K562 (cell line): ENCODE results near the gene LRRC71. TPM values are rescaled to one million over a fixed set of nuclear protein-coding genes. Genes with fewer than 3 reads are reported as not detected.

Source experiments
- ATF1 ChIP-seq, 2 experiments: fragments of 450-650 bp in 1 of 2; IDR thresholded peaks; 2 replicates each; pipeline ENCODE4 v1.6.1; 2016; ENCODE audit warnings: missing compliant biosample characterization in 1 of 2, missing genetic modification characterization in 1 of 2
- CBX8 ChIP-seq: fragments of 200-600 bp; sonication (generic); IDR thresholded peaks from 2 replicates; pipeline ENCODE4 v1.6.1; 2012; ENCODE audit warnings: borderline replicate concordance, mixed run types, low read depth, mild to moderate bottlenecking, moderate library complexity, mixed read lengths, low read length, control low read depth, inconsistent platforms; ENCODE audit not compliant: poor library complexity, severe bottlenecking; ENCODE audit errors: extremely low read depth
- GTF2E2 ChIP-seq: fragments of 200-800 bp; sonication (Bioruptor generic); IDR thresholded peaks from 2 replicates; pipeline ENCODE4 v1.6.1; 2016; ENCODE audit warnings: missing genetic modification characterization, missing compliant biosample characterization
- HDGF ChIP-seq: fragments of 450-650 bp; IDR thresholded peaks from 2 replicates; pipeline ENCODE4 v1.6.1; 2016
- NBN ChIP-seq: fragments of 450-650 bp; IDR thresholded peaks from 2 replicates; pipeline ENCODE4 v1.6.1; 2016; ENCODE audit warnings: low read depth, mild to moderate bottlenecking
- NFIC ChIP-seq: fragments of 450-650 bp; IDR thresholded peaks from 2 replicates; pipeline ENCODE4 v1.6.1; 2017; ENCODE audit warnings: mild to moderate bottlenecking, inconsistent platforms
- NFXL1 ChIP-seq: fragments of 450-650 bp; formaldehyde crosslinking; IDR thresholded peaks from 2 replicates; pipeline ENCODE4 v1.4.0; 2021; ENCODE audit warnings: mild to moderate bottlenecking
- PHF20 ChIP-seq: fragments of 450-650 bp; IDR thresholded peaks from 2 replicates; pipeline ENCODE4 v1.6.1; 2018; ENCODE audit not compliant: partially characterized antibody
- RAD51 ChIP-seq: fragments of 450-650 bp; IDR thresholded peaks from 2 replicates; pipeline ENCODE4 v1.7.1; 2016; ENCODE audit warnings: low read depth, mild to moderate bottlenecking, borderline replicate concordance
- STAT5A ChIP-seq: IDR thresholded peaks from 2 replicates; pipeline ENCODE4 v1.6.1; 2012; ENCODE audit warnings: low read length, inconsistent platforms, borderline replicate concordance
- ZBTB7A ChIP-seq: IDR thresholded peaks from 2 replicates; pipeline ENCODE4 v1.6.1; 2011; ENCODE audit warnings: low read depth, mild to moderate bottlenecking, low read length, moderate library complexity, borderline replicate concordance; ENCODE audit not compliant: control insufficient read depth
- ZNF263 ChIP-seq: sonication (generic); formaldehyde crosslinking; IDR thresholded peaks from 2 replicates; pipeline ENCODE4 v1.8.0; 2022; ENCODE audit warnings: mild to moderate bottlenecking, missing genetic modification reagents, borderline replicate concordance
- ZNF507 ChIP-seq: conservative IDR thresholded peaks from 2 replicates; pipeline ENCODE4 v1.6.1; 2017; ENCODE audit warnings: missing genetic modification characterization, missing compliant biosample characterization
- polyA plus RNA-seq, 8 experiments: library from polyadenylated mRNA; depleted of rRNA in 4 of 8; stranded (reverse) in 5 of 8; unstranded in 3 of 8; fragments of >200 nt; fragmentation: Nextera tagmentation in 2 of 8; fragmentation: Illumina TruSeq in 1 of 8; extraction: Ambion mirVana in 2 of 8; extraction: Trizol in 1 of 8; gene quantifications; 2 replicates each; pipeline versions ENCODE4 v1.2.1 to v1.2.3, GENCODE V29; 2011 to 2014; ENCODE audit warnings: inconsistent platforms in 1 of 8, missing spikeins in 1 of 8
- total RNA-seq, 7 experiments: library from RNA; depleted of rRNA in 6 of 7; stranded (reverse); fragments of >200 nt in 6 of 7; fragmentation: Illumina TruSeq in 2 of 7; extraction: Trizol in 2 of 7; gene quantifications; 2 replicates each; pipeline versions ENCODE4 v1.2.1 to v1.2.3, GENCODE V29; 2011 to 2021; ENCODE audit warnings: low replicate concordance in 1 of 7
- TF ChIP-seq, protein P1 (sequence below), 2 experiments: fragments of 450-650 bp; conservative IDR thresholded peaks; 2 replicates each; pipeline ENCODE4 v1.6.1; 2017; ENCODE audit warnings: mild to moderate bottlenecking in 2 of 2, moderate library complexity in 2 of 2
- TF ChIP-seq, protein P2 (sequence below): fragments of 450-650 bp; IDR thresholded peaks from 2 replicates; pipeline ENCODE4 v1.6.1; 2017; ENCODE audit warnings: antibody characterized with exemption
- TF ChIP-seq, protein P3 (sequence below): sonication (generic); formaldehyde crosslinking; IDR thresholded peaks from 2 replicates; pipeline ENCODE4 v1.8.1; 2022; ENCODE audit warnings: missing genetic modification reagents
- TF ChIP-seq, protein P4 (sequence below): fragments of 450-650 bp; IDR thresholded peaks from 2 replicates; pipeline ENCODE4 v1.6.1; 2017; ENCODE audit warnings: antibody characterized with exemption, mild to moderate bottlenecking

LRRC71 gene
- total and polyA plus RNA-seq, 9 of the 15 experiments (the other 6 are each of a cell fraction or from before 2014, with no cell fraction given), result 0.06 to 1.2 (median 0.51) TPM; not detected in 1

DNA sequence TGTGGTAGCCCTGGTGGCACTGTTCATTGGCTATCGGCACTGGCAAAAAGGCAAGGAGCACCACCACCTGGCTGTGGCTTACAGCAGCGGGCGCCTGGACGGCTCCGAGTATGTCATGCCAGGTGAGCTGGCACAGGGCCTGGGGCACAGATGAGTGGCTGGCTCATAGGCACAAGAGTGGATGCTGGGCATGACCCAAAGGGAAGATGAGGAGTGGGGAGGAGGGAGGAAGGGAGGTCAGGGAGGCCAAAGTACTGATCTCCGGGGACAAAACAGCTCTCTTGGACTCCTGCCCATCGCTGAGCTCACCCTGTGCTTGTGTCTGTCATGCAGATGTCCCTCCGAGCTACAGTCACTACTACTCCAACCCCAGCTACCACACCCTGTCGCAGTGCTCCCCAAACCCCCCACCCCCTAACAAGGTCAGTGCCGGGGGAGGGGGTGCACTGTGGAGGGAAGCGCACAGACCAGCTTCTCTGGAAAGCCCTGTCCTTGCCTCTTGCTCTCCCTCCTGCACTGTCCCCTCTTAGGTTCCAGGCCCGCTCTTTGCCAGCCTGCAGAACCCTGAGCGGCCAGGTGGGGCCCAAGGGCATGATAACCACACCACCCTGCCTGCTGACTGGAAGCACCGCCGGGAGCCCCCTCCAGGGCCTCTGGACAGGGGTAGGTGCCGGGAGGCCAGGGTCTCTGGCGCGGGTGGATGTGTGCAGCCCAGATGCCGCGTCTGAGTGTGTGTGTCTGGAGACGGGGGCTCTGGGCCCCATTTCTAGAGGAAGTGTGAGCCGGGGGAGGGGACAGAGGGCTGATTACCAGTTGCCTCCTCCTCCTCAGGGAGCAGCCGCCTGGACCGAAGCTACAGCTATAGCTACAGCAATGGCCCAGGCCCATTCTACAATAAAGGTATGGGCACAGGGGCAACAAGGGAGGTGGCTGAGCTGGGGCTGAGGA, 7.3 kb upstream of the LRRC71 start (continued):
- TF ChIP-seq, protein P1, sequence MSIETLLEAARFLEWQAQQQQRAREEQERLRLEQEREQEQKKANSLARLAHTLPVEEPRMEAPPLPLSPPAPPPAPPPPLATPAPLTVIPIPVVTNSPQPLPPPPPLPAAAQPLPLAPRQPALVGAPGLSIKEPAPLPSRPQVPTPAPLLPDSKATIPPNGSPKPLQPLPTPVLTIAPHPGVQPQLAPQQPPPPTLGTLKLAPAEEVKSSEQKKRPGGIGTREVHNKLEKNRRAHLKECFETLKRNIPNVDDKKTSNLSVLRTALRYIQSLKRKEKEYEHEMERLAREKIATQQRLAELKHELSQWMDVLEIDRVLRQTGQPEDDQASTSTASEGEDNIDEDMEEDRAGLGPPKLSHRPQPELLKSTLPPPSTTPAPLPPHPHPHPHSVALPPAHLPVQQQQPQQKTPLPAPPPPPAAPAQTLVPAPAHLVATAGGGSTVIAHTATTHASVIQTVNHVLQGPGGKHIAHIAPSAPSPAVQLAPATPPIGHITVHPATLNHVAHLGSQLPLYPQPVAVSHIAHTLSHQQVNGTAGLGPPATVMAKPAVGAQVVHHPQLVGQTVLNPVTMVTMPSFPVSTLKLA (conservative IDR thresholded peaks at IDR 0.05), result peak in 1 of 2 experiments; percentile 27; a peak in 1 of 4 replicates
- TF ChIP-seq NBN (no peak), RAD51 (no peak), ZNF507 (tag) (no peak), ATF1 (CRISPR knock-in tag; IDR thresholded peaks at IDR 0.05) (no peak), ATF1 (tag; IDR thresholded peaks at IDR 0.05) (no peak), ZBTB7A (no peak; the same call in 1 of the 2 replicates), PHF20 (no peak), GTF2E2 (tag) (no peak; the same call in 1 of the 2 replicates), HDGF (no peak), NFIC (peak; percentile 92), CBX8 (no peak), ZNF263 (CRISPR knock-in tag) (peak; percentile 99), STAT5A (no peak), NFXL1 (CRISPR knock-in tag) (no peak)
- TF ChIP-seq, protein P2, sequence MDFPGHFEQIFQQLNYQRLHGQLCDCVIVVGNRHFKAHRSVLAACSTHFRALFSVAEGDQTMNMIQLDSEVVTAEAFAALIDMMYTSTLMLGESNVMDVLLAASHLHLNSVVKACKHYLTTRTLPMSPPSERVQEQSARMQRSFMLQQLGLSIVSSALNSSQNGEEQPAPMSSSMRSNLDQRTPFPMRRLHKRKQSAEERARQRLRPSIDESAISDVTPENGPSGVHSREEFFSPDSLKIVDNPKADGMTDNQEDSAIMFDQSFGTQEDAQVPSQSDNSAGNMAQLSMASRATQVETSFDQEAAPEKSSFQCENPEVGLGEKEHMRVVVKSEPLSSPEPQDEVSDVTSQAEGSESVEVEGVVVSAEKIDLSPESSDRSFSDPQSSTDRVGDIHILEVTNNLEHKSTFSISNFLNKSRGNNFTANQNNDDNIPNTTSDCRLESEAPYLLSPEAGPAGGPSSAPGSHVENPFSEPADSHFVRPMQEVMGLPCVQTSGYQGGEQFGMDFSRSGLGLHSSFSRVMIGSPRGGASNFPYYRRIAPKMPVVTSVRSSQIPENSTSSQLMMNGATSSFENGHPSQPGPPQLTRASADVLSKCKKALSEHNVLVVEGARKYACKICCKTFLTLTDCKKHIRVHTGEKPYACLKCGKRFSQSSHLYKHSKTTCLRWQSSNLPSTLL, result no peak
- TF ChIP-seq, protein P3, sequence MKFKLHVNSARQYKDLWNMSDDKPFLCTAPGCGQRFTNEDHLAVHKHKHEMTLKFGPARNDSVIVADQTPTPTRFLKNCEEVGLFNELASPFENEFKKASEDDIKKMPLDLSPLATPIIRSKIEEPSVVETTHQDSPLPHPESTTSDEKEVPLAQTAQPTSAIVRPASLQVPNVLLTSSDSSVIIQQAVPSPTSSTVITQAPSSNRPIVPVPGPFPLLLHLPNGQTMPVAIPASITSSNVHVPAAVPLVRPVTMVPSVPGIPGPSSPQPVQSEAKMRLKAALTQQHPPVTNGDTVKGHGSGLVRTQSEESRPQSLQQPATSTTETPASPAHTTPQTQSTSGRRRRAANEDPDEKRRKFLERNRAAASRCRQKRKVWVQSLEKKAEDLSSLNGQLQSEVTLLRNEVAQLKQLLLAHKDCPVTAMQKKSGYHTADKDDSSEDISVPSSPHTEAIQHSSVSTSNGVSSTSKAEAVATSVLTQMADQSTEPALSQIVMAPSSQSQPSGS, result no peak
- TF ChIP-seq, protein P4, sequence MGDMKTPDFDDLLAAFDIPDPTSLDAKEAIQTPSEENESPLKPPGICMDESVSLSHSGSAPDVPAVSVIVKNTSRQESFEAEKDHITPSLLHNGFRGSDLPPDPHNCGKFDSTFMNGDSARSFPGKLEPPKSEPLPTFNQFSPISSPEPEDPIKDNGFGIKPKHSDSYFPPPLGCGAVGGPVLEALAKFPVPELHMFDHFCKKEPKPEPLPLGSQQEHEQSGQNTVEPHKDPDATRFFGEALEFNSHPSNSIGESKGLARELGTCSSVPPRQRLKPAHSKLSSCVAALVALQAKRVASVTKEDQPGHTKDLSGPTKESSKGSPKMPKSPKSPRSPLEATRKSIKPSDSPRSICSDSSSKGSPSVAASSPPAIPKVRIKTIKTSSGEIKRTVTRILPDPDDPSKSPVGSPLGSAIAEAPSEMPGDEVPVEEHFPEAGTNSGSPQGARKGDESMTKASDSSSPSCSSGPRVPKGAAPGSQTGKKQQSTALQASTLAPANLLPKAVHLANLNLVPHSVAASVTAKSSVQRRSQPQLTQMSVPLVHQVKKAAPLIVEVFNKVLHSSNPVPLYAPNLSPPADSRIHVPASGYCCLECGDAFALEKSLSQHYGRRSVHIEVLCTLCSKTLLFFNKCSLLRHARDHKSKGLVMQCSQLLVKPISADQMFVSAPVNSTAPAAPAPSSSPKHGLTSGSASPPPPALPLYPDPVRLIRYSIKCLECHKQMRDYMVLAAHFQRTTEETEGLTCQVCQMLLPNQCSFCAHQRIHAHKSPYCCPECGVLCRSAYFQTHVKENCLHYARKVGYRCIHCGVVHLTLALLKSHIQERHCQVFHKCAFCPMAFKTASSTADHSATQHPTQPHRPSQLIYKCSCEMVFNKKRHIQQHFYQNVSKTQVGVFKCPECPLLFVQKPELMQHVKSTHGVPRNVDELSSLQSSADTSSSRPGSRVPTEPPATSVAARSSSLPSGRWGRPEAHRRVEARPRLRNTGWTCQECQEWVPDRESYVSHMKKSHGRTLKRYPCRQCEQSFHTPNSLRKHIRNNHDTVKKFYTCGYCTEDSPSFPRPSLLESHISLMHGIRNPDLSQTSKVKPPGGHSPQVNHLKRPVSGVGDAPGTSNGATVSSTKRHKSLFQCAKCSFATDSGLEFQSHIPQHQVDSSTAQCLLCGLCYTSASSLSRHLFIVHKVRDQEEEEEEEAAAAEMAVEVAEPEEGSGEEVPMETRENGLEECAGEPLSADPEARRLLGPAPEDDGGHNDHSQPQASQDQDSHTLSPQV, result peak; percentile 77
